GM19240 (cell line): ENCODE measurements around the gene SLC6A7.

Experiments
- DNase-seq: peaks from one replicate; pipeline ENCODE4 v3.0.0; 2011; ENCODE audit warnings: low spot score; ENCODE audit not compliant: insufficient read length

Gene SLC6A7

DNA sequence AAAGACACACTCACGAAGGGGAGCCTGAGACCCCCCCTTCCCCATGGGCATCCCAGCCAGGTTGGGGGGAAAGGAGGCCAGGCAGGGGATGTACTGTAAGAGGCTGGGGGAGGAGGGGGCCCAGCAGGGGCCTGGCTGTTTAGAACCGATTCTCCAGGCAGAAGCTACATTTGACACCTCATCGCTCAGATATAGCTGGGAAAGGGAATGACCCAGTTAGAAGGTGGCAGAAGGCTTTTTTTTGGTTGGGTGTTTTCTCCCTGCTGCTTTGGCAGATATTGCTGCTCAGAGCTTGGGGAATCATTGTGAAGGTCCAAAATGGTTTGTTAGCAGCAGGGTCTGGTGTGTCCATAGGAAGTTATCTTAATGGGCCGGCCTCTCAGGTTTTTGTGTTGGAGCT lies 17.3 kb upstream of the SLC6A7 start:
- DNase-seq = no peak

GRCh38 chr5:150173161-150173560 lies 16.7 kb upstream of the SLC6A7 start:
- DNase-seq = no peak

DNA sequence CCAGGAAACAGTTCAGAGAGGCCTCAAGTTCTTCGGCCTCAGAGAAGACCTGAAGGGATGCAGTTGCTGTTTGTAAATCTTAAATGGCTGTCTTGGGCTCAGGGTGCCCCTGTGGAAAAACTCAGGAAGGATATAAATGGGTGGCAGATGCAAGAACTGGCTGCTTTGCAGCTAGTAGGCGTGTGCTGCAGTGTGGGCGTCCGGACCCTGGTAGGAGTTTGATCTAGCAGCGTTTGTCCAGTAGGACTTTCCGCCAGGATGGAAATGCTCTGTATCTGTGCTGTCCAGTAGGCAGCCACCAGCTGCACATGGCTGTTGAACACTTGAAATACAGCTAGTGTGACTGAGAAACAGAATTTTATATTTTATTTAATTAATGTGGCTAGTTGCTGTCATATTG lies 15.6 kb upstream of the SLC6A7 start:
- DNase-seq = no peak

- no peak for DNase-seq
Observed at GRCh38 chr5:150175076-150175475, 14.8 kb upstream of the SLC6A7 start.

DNA sequence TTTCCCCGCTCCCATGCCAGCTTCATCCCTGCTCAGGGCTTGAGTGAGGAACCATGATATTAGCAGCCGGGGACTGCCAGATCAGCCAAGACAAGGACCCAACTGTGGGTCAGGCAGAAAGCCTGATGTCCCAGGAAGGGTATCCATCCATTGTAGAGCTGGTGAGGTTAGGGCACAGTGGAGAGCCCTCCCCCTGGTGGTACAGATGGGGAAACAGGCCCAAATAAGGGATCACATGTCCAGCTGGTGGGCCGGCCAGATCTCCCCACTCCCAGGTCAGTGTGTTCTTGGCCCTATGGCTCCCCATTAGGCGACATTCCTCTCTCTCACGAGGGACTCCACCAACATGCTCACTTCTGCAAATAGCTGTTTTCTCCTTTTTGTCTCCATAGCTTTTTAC lies 14.3 kb upstream of the SLC6A7 start:
- DNase-seq = no peak

DNA sequence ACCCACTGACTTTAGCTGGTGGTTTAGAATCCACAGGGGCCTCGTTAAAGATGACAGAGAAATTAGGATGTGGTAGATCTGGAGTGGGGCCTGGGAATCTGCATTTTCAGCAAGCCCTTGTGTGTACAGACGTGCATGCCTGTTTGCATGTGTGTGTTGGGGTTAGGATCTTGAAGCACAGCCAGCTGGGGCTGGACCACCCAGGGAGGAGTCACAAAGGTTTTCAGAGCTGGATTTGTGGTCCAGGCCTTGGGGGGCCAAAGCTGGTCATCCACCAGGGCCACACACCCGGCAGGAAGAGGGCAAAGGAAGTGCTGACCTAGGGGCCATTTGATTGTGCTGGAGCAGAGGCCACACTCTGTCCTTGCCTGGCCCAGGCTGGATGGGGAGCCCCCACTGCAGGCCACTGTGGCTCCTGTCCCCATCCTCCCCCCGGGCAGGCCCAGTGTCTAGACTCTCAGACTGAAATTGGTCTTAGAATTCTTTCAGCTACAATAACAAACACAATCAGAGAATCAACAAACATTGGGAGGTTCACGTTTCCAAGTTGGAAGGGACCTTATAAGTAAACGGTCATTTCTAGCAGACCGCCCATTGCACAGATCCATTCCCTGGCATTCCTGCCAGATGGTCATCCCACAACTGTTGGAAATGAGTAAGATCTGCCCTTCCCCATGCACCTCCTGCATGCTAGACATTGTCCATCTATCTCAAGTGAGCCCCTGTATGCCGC lies 13.0 kb upstream of the SLC6A7 start:
- DNase-seq = no peak

GRCh38 chr5:150177721-150178120 lies 12.1 kb upstream of the SLC6A7 start:
- DNase-seq = no peak

DNA sequence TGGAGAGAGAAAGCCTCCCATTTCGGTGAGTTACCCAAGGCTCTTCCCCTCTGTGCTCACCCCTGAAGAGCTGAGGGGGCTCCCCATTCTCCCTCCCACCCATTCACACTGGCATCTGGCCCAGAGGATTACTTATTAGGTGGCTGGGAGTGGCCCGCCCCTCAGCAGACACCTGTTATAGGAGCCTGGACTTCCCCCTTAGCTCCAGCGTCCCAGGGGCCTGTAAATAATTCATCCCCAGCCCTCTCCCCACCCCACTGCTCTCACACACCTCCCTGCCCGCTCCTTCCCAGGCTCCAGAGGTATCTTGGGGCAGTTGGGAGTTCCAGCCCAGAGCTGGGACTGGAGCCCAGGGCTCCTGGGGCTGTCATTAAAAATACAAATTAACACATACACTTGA lies 11.6 kb upstream of the SLC6A7 start:
- no peak for DNase-seq

- DNase-seq = no peak
Observed at GRCh38 chr5:150179019-150179620, 10.7 kb upstream of the SLC6A7 start.

- no peak for DNase-seq
Observed at GRCh38 chr5:150180241-150181026, 9.4 kb upstream of the SLC6A7 start.

- DNase-seq = no peak
Observed at GRCh38 chr5:150181027-150181426, 8.8 kb upstream of the SLC6A7 start.

- no peak for DNase-seq
Observed at GRCh38 chr5:150181766-150182545, 7.9 kb upstream of the SLC6A7 start.

GRCh38 chr5:150182774-150183173 lies 7.1 kb upstream of the SLC6A7 start:
- DNase-seq = no peak

DNA sequence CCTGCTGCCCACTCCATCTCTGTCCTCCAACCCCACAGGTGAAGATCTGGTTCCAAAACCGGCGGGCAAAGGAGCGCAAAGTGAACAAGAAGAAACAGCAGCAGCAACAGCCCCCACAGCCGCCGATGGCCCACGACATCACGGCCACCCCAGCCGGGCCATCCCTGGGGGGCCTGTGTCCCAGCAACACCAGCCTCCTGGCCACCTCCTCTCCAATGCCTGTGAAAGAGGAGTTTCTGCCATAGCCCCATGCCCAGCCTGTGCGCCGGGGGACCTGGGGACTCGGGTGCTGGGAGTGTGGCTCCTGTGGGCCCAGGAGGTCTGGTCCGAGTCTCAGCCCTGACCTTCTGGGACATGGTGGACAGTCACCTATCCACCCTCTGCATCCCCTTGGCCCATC lies 6.4 kb upstream of the SLC6A7 start:
- no peak for DNase-seq

- DNase-seq = no peak
Observed at GRCh38 chr5:150184006-150184405, 5.9 kb upstream of the SLC6A7 start.

- no peak for DNase-seq
Observed at GRCh38 chr5:150184990-150185912, 4.6 kb upstream of the SLC6A7 start.

DNA sequence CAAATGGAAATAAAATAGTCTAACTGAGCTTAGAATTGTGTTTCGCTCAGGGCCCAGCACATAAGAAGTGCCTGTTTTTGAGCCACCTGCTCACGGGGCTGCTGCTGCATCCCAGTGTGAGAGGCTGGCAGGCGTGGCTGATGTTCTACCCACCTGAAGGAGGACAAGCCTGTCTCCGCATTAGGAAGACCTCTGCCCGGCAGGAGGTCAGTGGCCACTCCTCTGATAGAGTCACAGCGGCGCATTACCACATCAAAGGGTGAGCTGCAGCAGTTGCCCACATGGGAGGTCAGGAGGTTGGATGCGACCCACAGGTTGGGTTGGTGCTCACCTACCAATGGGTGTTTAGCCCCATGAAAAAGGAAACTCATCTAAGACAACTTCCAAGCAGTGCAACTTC lies 3.7 kb upstream of the SLC6A7 start:
- no peak for DNase-seq

DNA sequence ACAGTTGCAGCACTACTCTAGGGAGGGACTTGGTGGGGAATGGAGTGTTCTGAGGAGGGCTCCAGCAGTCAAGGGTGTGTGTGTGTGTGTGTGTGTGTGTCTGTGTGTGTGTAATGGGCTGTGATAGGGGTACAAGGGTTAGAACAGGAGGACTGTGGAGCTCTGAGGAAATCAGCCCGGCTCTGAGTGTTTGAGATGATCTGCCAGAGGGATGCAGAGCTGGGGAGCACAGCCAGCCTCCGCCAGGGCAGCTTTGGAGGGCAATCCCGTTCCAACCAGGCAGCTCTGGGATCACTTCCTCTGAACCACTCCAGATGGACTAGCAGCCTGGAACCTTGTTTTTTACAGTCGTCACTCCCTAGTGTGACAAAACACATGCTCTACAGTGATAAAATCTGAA lies 3.0 kb upstream of the SLC6A7 start:
- no peak for DNase-seq

GRCh38 chr5:150188146-150188842 lies 1.6 kb upstream of the SLC6A7 start:
- no peak for DNase-seq

GRCh38 chr5:150189326-150189725 lies 536 bp upstream of the SLC6A7 start:
- DNase-seq = no peak
